Activated CD4-positive, alpha-beta T cell treated with anti-CD3 and anti-CD28 coated beads for 36 hours (primary cell): ENCODE results near the gene FGF6. TPM values are rescaled to one million over a fixed set of nuclear protein-coding genes. Genes with fewer than 3 reads are reported as not detected.

Source experiments
- ATAC-seq: fragments of 200-7000 bp; cut with Tn5 transposase; one replicate; pipeline ENCODE4 v1.10.0; 2021; ENCODE audit warnings: mild to moderate bottlenecking, moderate library complexity
- CTCF ChIA-PET: fragments of 350-600 bp; sonication (Branson Sonifier 250); formaldehyde crosslinking; loops from one replicate; lab custom pipeline; 2021; ENCODE audit warnings: antibody characterized with exemption; lab: Charles Lee
- POLR2A ChIA-PET: fragments of 350-600 bp; sonication (Branson Sonifier 250); formaldehyde crosslinking; loops from one replicate; lab custom pipeline; 2021; ENCODE audit warnings: antibody characterized with exemption, inconsistent platforms; lab: Charles Lee
- DNase-seq: peaks from one replicate; pipeline ENCODE4 v3.0.0-alpha.2; 2020
- H3K27ac Mint-ChIP-seq: one replicate; pipeline ENCODE4 v1.8.0; 2021; ENCODE audit warnings: mixed read lengths
- H3K27me3 Mint-ChIP-seq: one replicate; pipeline ENCODE4 v1.8.0; 2021; ENCODE audit warnings: mixed read lengths
- H3K36me3 Mint-ChIP-seq: one replicate; pipeline ENCODE4 v1.8.0; 2021; ENCODE audit warnings: low read depth, mixed read lengths
- H3K4me1 Mint-ChIP-seq: one replicate; pipeline ENCODE4 v1.8.0; 2021; ENCODE audit warnings: mixed read lengths
- H3K4me3 Mint-ChIP-seq: one replicate; pipeline ENCODE4 v1.8.0; 2021; ENCODE audit warnings: mild to moderate bottlenecking, moderate library complexity, mixed read lengths
- H3K9me3 Mint-ChIP-seq: one replicate; pipeline ENCODE4 v1.8.0; 2021; ENCODE audit warnings: low read depth, mixed read lengths
- intact Hi-C, 2 experiments: fragments of 100-400 bp; cut with DNase I in 1 of 2; cut with micrococcal nuclease in 1 of 2; formaldehyde crosslinking; loops; one replicate each; pipeline versions ENCODE4 v1.14.2 to v1.15.1; 2022 to 2024; cut with DNase I, micrococcal nuclease
- total RNA-seq, 2 experiments: library from RNA; stranded (reverse); gene quantifications; one replicate each; pipeline ENCODE4 v1.2.3, GENCODE V29; 2021

The FGF6 gene
- not detected for total RNA-seq

GRCh38 chr12:4445156-4446101 is at the start of gene FGF6:
Gene FGF6 (minus strand): TSS chr12:4445815. CDS start chr12:4445570, 245 bp downstream.
- H3K27me3 Mint-ChIP-seq, result peaks cover 4% of the 10 kb centered on the region
- ChIA-PET POLR2A (no interaction called here), CTCF (no interaction called here)
- H3K36me3 Mint-ChIP-seq, result no peaks in the 10 kb centered on the region
- no peak within 1 kb of the TSS for H3K27ac Mint-ChIP-seq
- no peaks in the 10 kb centered on the region for H3K4me1 Mint-ChIP-seq
- no peak for ATAC-seq
- intact Hi-C loops, result no loop called here
- H3K9me3 Mint-ChIP-seq, result no peaks in the 10 kb centered on the region
- DNase-seq, result no peak
- H3K4me3 Mint-ChIP-seq, result no peak within 1 kb of the TSS

GRCh38 chr12:4490973-4491372 is 45.4 kb upstream of the FGF6 start:
- peaks cover 22% of the 10 kb centered on the region for H3K4me1 Mint-ChIP-seq
- POLR2A ChIA-PET, result no interaction called here
- intact Hi-C loops, result no loop called here
- DNase-seq, result no peak
- H3K9me3 Mint-ChIP-seq, result no peaks in the 10 kb centered on the region
- no peak overlapping the region for H3K4me3 Mint-ChIP-seq
- no peak for ATAC-seq
- no peak overlapping the region for H3K27ac Mint-ChIP-seq
- H3K27me3 Mint-ChIP-seq, result no peaks in the 10 kb centered on the region
- peaks cover 24% of the 10 kb centered on the region for H3K36me3 Mint-ChIP-seq
- CTCF ChIA-PET, result interaction anchor here (0.8 kb wide), 1 partner anchor 37 kb away, joined by 3 read pairs; no protein-coding TSS in a partner anchor

- ATAC-seq, result no peak
These were observed 43.9 kb upstream of the FGF6 start for GRCh38 chr12:4489556-4489955.

GRCh38 chr12:4486980-4487379 is 41.4 kb upstream of the FGF6 start:
- intact Hi-C loops, result no loop called here
- no peak for DNase-seq
- CTCF ChIA-PET, result no interaction called here
- Mint-ChIP-seq H3K4me3 (no peak overlapping the region), H3K4me1 (peaks cover 31% of the 10 kb centered on the region), H3K9me3 (no peaks in the 10 kb centered on the region), H3K27me3 (no peaks in the 10 kb centered on the region), H3K36me3 (peaks cover 12% of the 10 kb centered on the region), H3K27ac (peak overlapping the region; percentile 27)
- POLR2A ChIA-PET, result no interaction called here
- ATAC-seq, result no peak

More at GRCh38 chr12:4489556-4489955, 43.9 kb upstream of the FGF6 start:
- H3K36me3 Mint-ChIP-seq, result peaks cover 20% of the 10 kb centered on the region
- CTCF ChIA-PET, result no interaction called here
- H3K4me1 Mint-ChIP-seq, result peaks cover 21% of the 10 kb centered on the region
- H3K9me3 Mint-ChIP-seq, result no peaks in the 10 kb centered on the region
- H3K27me3 Mint-ChIP-seq, result no peaks in the 10 kb centered on the region
- no peak overlapping the region for H3K27ac Mint-ChIP-seq
- POLR2A ChIA-PET, result no interaction called here
- no peak overlapping the region for H3K4me3 Mint-ChIP-seq
- no peak for DNase-seq
- intact Hi-C loops, result no loop called here

GRCh38 chr12:4486049-4486699 is 40.6 kb upstream of the FGF6 start:
- Mint-ChIP-seq H3K36me3 (peaks cover 12% of the 10 kb centered on the region), H3K27ac (peak overlapping the region; percentile 59), H3K4me3 (no peak overlapping the region), H3K27me3 (no peaks in the 10 kb centered on the region), H3K9me3 (no peaks in the 10 kb centered on the region), H3K4me1 (peaks cover 31% of the 10 kb centered on the region)
- CTCF ChIA-PET, result no interaction called here
- ATAC-seq (no peak), DNase-seq (no peak)
- intact Hi-C loops, result no loop called here
- POLR2A ChIA-PET, result interaction anchor here (0.9 kb wide), 1 partner anchor 10 kb away, joined by 4 read pairs; no protein-coding TSS in a partner anchor

GRCh38 chr12:4483885-4484823 is 38.5 kb upstream of the FGF6 start:
- ATAC-seq, result no peak
- peaks cover 11% of the 10 kb centered on the region for H3K36me3 Mint-ChIP-seq
- H3K4me1 Mint-ChIP-seq, result peaks cover 28% of the 10 kb centered on the region
- intact Hi-C loops, result no loop called here
- H3K27me3 Mint-ChIP-seq, result peaks cover 2% of the 10 kb centered on the region
- ChIA-PET POLR2A (interaction anchor here (0.9 kb wide), 1 partner anchor 22 kb away, joined by 3 read pairs; no protein-coding TSS in a partner anchor), CTCF (interaction anchor here (0.6 to 2.1 kb wide), 5 partner anchors 9 to 1283 kb away, joined by 3 to 6 read pairs (median 4); no protein-coding TSS in a partner anchor)
- H3K27ac Mint-ChIP-seq, result peak overlapping the region; percentile 10
- no peak for DNase-seq
- peaks cover 7% of the 10 kb centered on the region for H3K9me3 Mint-ChIP-seq
- H3K4me3 Mint-ChIP-seq, result no peak overlapping the region

- Mint-ChIP-seq H3K27me3 (peaks cover 3% of the 10 kb centered on the region), H3K36me3 (peaks cover 5% of the 10 kb centered on the region), H3K4me3 (no peak overlapping the region)
These were observed 37.3 kb upstream of the FGF6 start for GRCh38 chr12:4482936-4483335.

GRCh38 chr12:4478933-4479332 is 33.3 kb upstream of the FGF6 start:
- CTCF ChIA-PET, result no interaction called here
- H3K4me1 Mint-ChIP-seq, result peaks cover 9% of the 10 kb centered on the region
- POLR2A ChIA-PET, result no interaction called here
- H3K27me3 Mint-ChIP-seq, result peaks cover 9% of the 10 kb centered on the region
- peaks cover 5% of the 10 kb centered on the region for H3K36me3 Mint-ChIP-seq
- no peak overlapping the region for H3K4me3 Mint-ChIP-seq
- ATAC-seq, result no peak
- intact Hi-C loops, result no loop called here
- DNase-seq, result no peak
- H3K9me3 Mint-ChIP-seq, result peaks cover 18% of the 10 kb centered on the region
- no peak overlapping the region for H3K27ac Mint-ChIP-seq

More at GRCh38 chr12:4482936-4483335, 37.3 kb upstream of the FGF6 start:
- CTCF ChIA-PET, result interaction anchor here (1.0 to 2.1 kb wide), 2 partner anchors 11 kb away, joined by 6 read pairs; no protein-coding TSS in a partner anchor
- Mint-ChIP-seq H3K27ac (no peak overlapping the region), H3K9me3 (peaks cover 16% of the 10 kb centered on the region), H3K4me1 (peaks cover 28% of the 10 kb centered on the region)
- DNase-seq (no peak), ATAC-seq (no peak)
- intact Hi-C loops, result no loop called here
- POLR2A ChIA-PET, result no interaction called here

GRCh38 chr12:4477129-4477528 is 31.5 kb upstream of the FGF6 start:
- H3K4me3 Mint-ChIP-seq, result no peak overlapping the region
- H3K27me3 Mint-ChIP-seq, result peaks cover 10% of the 10 kb centered on the region
- intact Hi-C loops, result no loop called here
- no peaks in the 10 kb centered on the region for H3K4me1 Mint-ChIP-seq
- DNase-seq (no peak), ATAC-seq (no peak)
- H3K9me3 Mint-ChIP-seq, result peaks cover 18% of the 10 kb centered on the region
- ChIA-PET POLR2A (no interaction called here), CTCF (interaction anchor here (0.7 to 0.9 kb wide), 2 partner anchors 15 to 333 kb away, joined by 3 to 6 read pairs; no protein-coding TSS in a partner anchor)
- H3K36me3 Mint-ChIP-seq, result peaks cover 5% of the 10 kb centered on the region
- H3K27ac Mint-ChIP-seq, result no peak overlapping the region

- Mint-ChIP-seq H3K4me3 (no peak overlapping the region), H3K27ac (no peak overlapping the region), H3K27me3 (peaks cover 9% of the 10 kb centered on the region), H3K9me3 (no peaks in the 10 kb centered on the region), H3K36me3 (no peaks in the 10 kb centered on the region), H3K4me1 (peaks cover 2% of the 10 kb centered on the region)
- ChIA-PET CTCF (interaction anchor here (2.3 kb wide), 1 partner anchor 11 kb away, joined by 6 read pairs; no protein-coding TSS in a partner anchor), POLR2A (no interaction called here)
- intact Hi-C loops, result no loop called here
- DNase-seq, result no peak
- ATAC-seq, result no peak
These were observed 26.4 kb upstream of the FGF6 start for GRCh38 chr12:4472046-4472445.
